Ascending aorta (tissue), 2 donors: Measurements from ENCODE around the gene LRBA. TPM values are rescaled to one million over a fixed set of nuclear protein-coding genes. Genes with fewer than 3 reads are reported as not detected.
"Not testable (repeated sequence)": the region's sequence is repeated elsewhere in the genome, so short reads cannot be mapped to it uniquely, and the experiment has no call there.

Experiments
- DNase-seq, 2 donors: peaks; one replicate each; pipeline ENCODE4 v3.0.0-alpha.2; 2019; ENCODE audit warnings: low spot score in 2 of 2
- H3K27ac ChIP-seq, 2 donors: fragments of 200-600 bp; sonication (generic); one replicate each; pipeline ENCODE4 v1.5.1; 2016 to 2017; ENCODE audit warnings: mild to moderate bottlenecking in 1 of 2
- H3K27me3 ChIP-seq: fragments of 200-600 bp; sonication (generic); one replicate; pipeline ENCODE4 v1.5.1; 2017
- H3K36me3 ChIP-seq, 2 donors: fragments of 200-600 bp; sonication (generic); one replicate each; pipeline ENCODE4 v1.5.1; 2016
- H3K4me1 ChIP-seq, 2 donors: fragments of 200-600 bp; sonication (generic); one replicate each; pipeline ENCODE4 v1.5.1; 2016 to 2017; ENCODE audit warnings: mild to moderate bottlenecking in 1 of 2
- H3K4me3 ChIP-seq, 2 donors: fragments of 200-600 bp; sonication (generic); one replicate each; pipeline ENCODE4 v1.5.1; 2016 to 2017; ENCODE audit warnings: mild to moderate bottlenecking in 1 of 2
- H3K9me3 ChIP-seq, 2 donors: fragments of 200-600 bp; sonication (generic); one replicate each; pipeline ENCODE4 v1.5.1; 2016
- CTCF ChIP-seq, 3 experiments: fragments of 200-600 bp in 2 of 3; fragments of 450-650 bp in 1 of 3; sonication (generic) in 2 of 3; IDR thresholded peaks; one replicate each; pipeline ENCODE4 v1.5.1; 2016 to 2019; ENCODE audit warnings: antibody characterized with exemption in 3 of 3, mild to moderate bottlenecking in 1 of 3, moderate library complexity in 1 of 3
- intact Hi-C: fragments of 100-400 bp; cut with DNase I; formaldehyde crosslinking; loops from one replicate; pipeline ENCODE4 v1.15.1; 2023
- total RNA-seq: library from RNA; depleted of rRNA; stranded (reverse); fragments of >200 nt; gene quantifications from one replicate; pipeline ENCODE4 v1.1.0, GENCODE V29; 2016

LRBA gene
- total RNA-seq, 1 donor from 2014 or later = 15.2 TPM

GRCh38 chr4:150570862-150571261 lies 444.2 kb downstream of the LRBA start:
- no peak overlapping the region for H3K27ac ChIP-seq
- peaks cover 0 to 3% of the 10 kb centered on the region in 2 donors for H3K36me3 ChIP-seq
- H3K27me3 ChIP-seq = no peaks in the 10 kb centered on the region
- no peak for TF ChIP-seq CTCF (IDR thresholded peaks at IDR 0.05)
- H3K4me3 ChIP-seq = no peak overlapping the region
- no peaks in the 10 kb centered on the region for H3K4me1 ChIP-seq
- intact Hi-C loops = no loop called here
- H3K9me3 ChIP-seq = no peaks in the 10 kb centered on the region
- no peak for DNase-seq

DNA sequence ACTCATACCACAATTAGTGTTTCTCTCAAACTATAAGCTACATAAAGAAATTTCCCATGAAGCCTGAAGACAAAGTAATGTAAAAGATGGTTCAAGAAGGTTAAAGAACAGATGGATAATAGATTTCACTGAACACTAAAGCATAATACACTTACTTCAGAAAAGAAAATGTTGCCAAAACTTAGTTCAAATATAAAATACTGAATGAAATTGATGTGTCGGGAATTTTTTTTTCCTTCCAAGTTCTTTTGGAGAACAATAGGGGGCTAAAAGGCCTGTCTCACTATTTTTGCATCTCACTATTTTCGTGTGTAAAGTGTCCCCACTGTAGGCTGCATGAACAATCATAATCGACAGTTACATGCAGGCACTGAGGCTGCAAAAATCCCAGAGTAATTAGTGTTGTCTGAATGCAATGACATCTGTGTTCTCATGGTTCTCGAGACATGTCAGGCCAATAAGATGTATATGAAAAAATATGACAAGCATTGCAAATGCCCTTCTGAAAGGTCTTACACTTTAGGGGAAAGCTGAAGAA lies 445.0 kb downstream of the LRBA start:
- Histone ChIP-seq H3K4me1 (no peaks in the 10 kb centered on the region), H3K27me3 (no peaks in the 10 kb centered on the region), H3K4me3 (no peak overlapping the region), H3K36me3 (peaks cover 0 to 3% of the 10 kb centered on the region in 2 donors), H3K9me3 (no peaks in the 10 kb centered on the region), H3K27ac (no peak overlapping the region)
- intact Hi-C loops = no loop called here
- DNase-seq = no peak
- TF ChIP-seq CTCF (IDR thresholded peaks at IDR 0.05) = no peak

- no peak for DNase-seq
These were observed 445.6 kb downstream of the LRBA start for GRCh38 chr4:150569384-150569987.

GRCh38 chr4:150567070-150567469 lies 448.0 kb downstream of the LRBA start:
- no peaks in the 10 kb centered on the region for H3K9me3 ChIP-seq
- no peak for TF ChIP-seq CTCF (IDR thresholded peaks at IDR 0.05)
- H3K27ac ChIP-seq = no peak overlapping the region
- no peaks in the 10 kb centered on the region for H3K27me3 ChIP-seq
- peaks cover 0 to 3% of the 10 kb centered on the region in 2 donors for H3K36me3 ChIP-seq
- no peak for DNase-seq
- intact Hi-C loops = no loop called here
- H3K4me3 ChIP-seq = no peak overlapping the region
- no peaks in the 10 kb centered on the region for H3K4me1 ChIP-seq

More at GRCh38 chr4:150569384-150569987, 445.6 kb downstream of the LRBA start:
- no peaks in the 10 kb centered on the region for H3K4me1 ChIP-seq
- H3K36me3 ChIP-seq = peaks cover 0 to 3% of the 10 kb centered on the region in 2 donors
- H3K27ac ChIP-seq = no peak overlapping the region
- H3K4me3 ChIP-seq = no peak overlapping the region
- no peaks in the 10 kb centered on the region for H3K27me3 ChIP-seq
- TF ChIP-seq CTCF (IDR thresholded peaks at IDR 0.05) = no peak
- no peaks in the 10 kb centered on the region for H3K9me3 ChIP-seq
- intact Hi-C loops = no loop called here

- H3K27ac ChIP-seq, H3K27me3 ChIP-seq, H3K9me3 ChIP-seq, DNase-seq, H3K4me3 ChIP-seq, intact Hi-C loops, H3K36me3 ChIP-seq, H3K4me1 ChIP-seq: not testable (repeated sequence)
These were observed 450.1 kb downstream of the LRBA start for GRCh38 chr4:150564967-150565366.

DNA sequence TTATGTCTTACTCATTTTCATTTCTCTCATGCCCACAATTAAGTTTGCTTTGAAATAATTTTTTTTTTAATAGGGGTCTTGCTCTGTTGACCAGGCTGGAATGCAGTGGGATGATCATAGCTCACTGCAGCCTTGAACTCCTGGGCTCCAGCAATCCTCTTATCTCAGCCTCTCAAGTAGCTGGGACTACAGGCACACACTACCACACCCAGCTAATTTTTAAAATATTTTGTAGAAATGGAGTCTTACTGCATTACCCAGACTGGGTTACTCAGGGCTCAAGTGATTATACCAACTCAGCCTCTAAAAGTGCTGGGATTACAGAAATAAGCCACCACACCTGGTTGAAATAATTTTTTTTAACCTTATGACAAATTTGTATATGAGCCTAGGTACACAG lies 452.3 kb downstream of the LRBA start:
- Histone ChIP-seq H3K27ac (no peak overlapping the region), H3K36me3 (no peaks in the 10 kb centered on the region), H3K4me3 (no peak overlapping the region), H3K27me3 (no peaks in the 10 kb centered on the region), H3K9me3 (no peaks in the 10 kb centered on the region), H3K4me1 (no peaks in the 10 kb centered on the region)
- intact Hi-C loops = no loop called here
- no peak for DNase-seq
- TF ChIP-seq CTCF (IDR thresholded peaks at IDR 0.05) = no peak
